HCT116 (cell line): ENCODE results near the gene SCYGR3. TPM values are rescaled to one million over a fixed set of nuclear protein-coding genes. Genes with fewer than 3 reads are reported as not detected.

ENCODE experiments used
- ATAC-seq: fragments of 200-7000 bp; cut with Tn5 transposase; 2 replicates; pipeline ENCODE4 v1.9.1; 2020; ENCODE audit warnings: mild to moderate bottlenecking, moderate library complexity
- BruUV-seq: library from RNA; stranded (reverse); fragments of 400-500 nt; replicated peaks from 2 replicates; lab custom pipeline; 2021; lab: Mats Ljungman, UMichigan
- CTCF ChIA-PET: fragments of 300-600 bp; sonication (Branson Sonifier 250); formaldehyde crosslinking; loops from one replicate; lab custom pipeline; 2021; ENCODE audit warnings: antibody characterized with exemption; lab: Charles Lee
- POLR2A ChIA-PET: fragments of 300-600, 350-600 bp; sonication (Branson Sonifier 250); formaldehyde crosslinking; loops from one replicate; lab custom pipeline; 2021; ENCODE audit warnings: antibody characterized with exemption; lab: Charles Lee
- RAD21 ChIA-PET, 2 experiments: fragments of 300-600 bp; sonication (Branson Sonifier 250); formaldehyde crosslinking; loops; one replicate each; lab custom pipeline; 2023; ENCODE audit warnings: low total read pairs in 2 of 2; ENCODE audit not compliant: uncharacterized antibody in 2 of 2, unreplicated experiment in 2 of 2, low non-redundant PET in 1 of 2; lab: Charles Lee
- DNase-seq: peaks from one replicate; pipeline ENCODE4 v3.0.0-alpha.2; 2010; ENCODE audit warnings: low read depth, low spot score
- H2AFZ ChIP-seq: fragments of 200-600 bp; shearing (Covaris generic), sonication (generic); 2 replicates; pipeline ENCODE4 v1.6.1; 2017; ENCODE audit warnings: low read depth, mixed run types, mixed read lengths, antibody characterized with exemption, low read length; ENCODE audit not compliant: poor library complexity, severe bottlenecking
- H3K27ac ChIP-seq: 2 replicates; pipeline ENCODE4 v1.5.1; 2012; ENCODE audit warnings: low read depth, low read length
- H3K27me3 ChIP-seq: fragments of 200-600 bp; sonication (generic); 2 replicates; pipeline ENCODE4 v1.6.1; 2016; ENCODE audit warnings: mixed run types, low read length, mixed read lengths; ENCODE audit not compliant: insufficient read depth
- H3K36me3 ChIP-seq, 2 experiments: fragments of 200-500 bp in 1 of 2; fragments of 200-600 bp in 1 of 2; sonication (Bioruptor generic) in 1 of 2; sonication (generic) in 1 of 2; 2 replicates each; pipeline versions ENCODE4 v1.5.1 to v1.6.1; 2014 to 2016; ENCODE audit warnings: low read length in 2 of 2, inconsistent platforms in 1 of 2, mixed read lengths in 1 of 2, mixed run types in 1 of 2; ENCODE audit not compliant: insufficient read depth in 2 of 2, control insufficient read depth in 1 of 2
- H3K4me1 ChIP-seq, 2 experiments: fragments of 200-600 bp in 1 of 2; sonication (generic) in 1 of 2; 2 replicates each; pipeline versions ENCODE4 v1.5.1 to v1.6.1; 2012 to 2017; ENCODE audit warnings: low read length in 2 of 2, inconsistent platforms in 1 of 2, mild to moderate bottlenecking in 1 of 2, mixed read lengths in 1 of 2, mixed run types in 1 of 2, moderate library complexity in 1 of 2; ENCODE audit not compliant: insufficient read depth in 2 of 2, control insufficient read depth in 1 of 2
- H3K4me2 ChIP-seq: fragments of 200-600 bp; sonication (generic); 2 replicates; pipeline ENCODE4 v1.6.1; 2017; ENCODE audit warnings: mixed run types, low read length, mixed read lengths
- H3K4me3 ChIP-seq, 2 experiments: fragments of 200-600 bp in 1 of 2; sonication (generic) in 1 of 2; replicated peaks in 1 of 2; 2 replicates each; pipeline ENCODE4 v1.5.1; 2011 to 2016; ENCODE audit warnings: low read length in 2 of 2, control low read depth in 1 of 2, low read depth in 1 of 2, mild to moderate bottlenecking in 1 of 2, mixed read lengths in 1 of 2, mixed run types in 1 of 2
- H3K79me2 ChIP-seq: fragments of 200-600 bp; sonication (generic); 2 replicates; pipeline ENCODE4 v1.6.1; 2017; ENCODE audit warnings: mild to moderate bottlenecking, mixed run types, low read length, moderate library complexity, mixed read lengths; ENCODE audit not compliant: insufficient read depth
- H3K9ac ChIP-seq: fragments of 200-600 bp; sonication (generic); 2 replicates; pipeline ENCODE4 v1.6.1; 2016; ENCODE audit warnings: low read length, mixed read lengths
- H3K9me2 ChIP-seq: fragments of 200-600 bp; sonication (generic), shearing (Covaris generic); 2 replicates; pipeline ENCODE4 v1.6.1; 2017; ENCODE audit warnings: mixed run types, mild to moderate bottlenecking, moderate library complexity; ENCODE audit not compliant: insufficient read depth
- H3K9me3 ChIP-seq, 2 experiments: fragments of 200-500 bp in 1 of 2; fragments of 200-600 bp in 1 of 2; sonication (Bioruptor generic) in 1 of 2; sonication (generic) in 1 of 2; 2 replicates each; pipeline ENCODE4 v1.6.1; 2014 to 2017; ENCODE audit warnings: low read length in 2 of 2, mixed read lengths in 2 of 2, inconsistent platforms in 1 of 2, low read depth in 1 of 2, mild to moderate bottlenecking in 1 of 2, mixed run types in 1 of 2, moderate library complexity in 1 of 2; ENCODE audit not compliant: control insufficient read depth in 1 of 2, insufficient read depth in 1 of 2
- H4K20me1 ChIP-seq: fragments of 200-600 bp; sonication (generic), shearing (Covaris generic); 2 replicates; pipeline ENCODE4 v1.6.1; 2017; ENCODE audit warnings: mixed run types, mild to moderate bottlenecking, moderate library complexity; ENCODE audit not compliant: insufficient read depth
- CBX3 ChIP-seq: IDR thresholded peaks from 2 replicates; pipeline ENCODE4 v1.6.1; 2012; ENCODE audit warnings: low read depth
- CEBPB ChIP-seq: IDR thresholded peaks from 2 replicates; pipeline ENCODE4 v1.6.1; 2012; ENCODE audit warnings: low read depth
- EZH2 ChIP-seq: fragments of 200-600 bp; sonication (generic); IDR thresholded peaks from 2 replicates; pipeline ENCODE4 v1.6.1; 2017; ENCODE audit warnings: antibody characterized with exemption, mixed run types
- EZH2phosphoT487 ChIP-seq: fragments of 200-600 bp; IDR thresholded peaks from 2 replicates; pipeline ENCODE4 v1.6.1; 2018; ENCODE audit warnings: antibody characterized with exemption, borderline replicate concordance
- FOSL1 ChIP-seq: IDR thresholded peaks from 2 replicates; pipeline ENCODE4 v1.6.1; 2012; ENCODE audit warnings: low read depth
- JUND ChIP-seq: IDR thresholded peaks from 2 replicates; pipeline ENCODE4 v1.6.1; 2012
- POLR2A ChIP-seq: IDR thresholded peaks from 2 replicates; pipeline ENCODE4 v1.7.0; 2011; ENCODE audit warnings: borderline replicate concordance; ENCODE audit not compliant: insufficient read depth, insufficient read length; ENCODE audit errors: extremely low read depth
- POLR2AphosphoS5 ChIP-seq: IDR thresholded peaks from 2 replicates; pipeline ENCODE4 v1.6.1; 2011; ENCODE audit warnings: mild to moderate bottlenecking, low read depth, low read length, moderate library complexity
- RAD21 ChIP-seq: IDR thresholded peaks from 2 replicates; pipeline ENCODE4 v1.6.1; 2012; ENCODE audit warnings: low read depth, mild to moderate bottlenecking
- REST ChIP-seq: IDR thresholded peaks from 2 replicates; pipeline ENCODE4 v1.6.1; 2012; ENCODE audit warnings: low read depth
- SP1 ChIP-seq: IDR thresholded peaks from 2 replicates; pipeline ENCODE4 v1.6.1; 2012; ENCODE audit warnings: low read depth
- SRF ChIP-seq: IDR thresholded peaks from 2 replicates; pipeline ENCODE4 v1.6.1; 2012; ENCODE audit warnings: low read depth
- ZNF274 ChIP-seq: fragments of 200-500 bp; sonication (Bioruptor generic); IDR thresholded peaks from 2 replicates; pipeline ENCODE4 v1.6.1; 2014; ENCODE audit warnings: mild to moderate bottlenecking, low read depth, low read length, inconsistent platforms
- intact Hi-C: fragments of 100-400 bp; cut with micrococcal nuclease; formaldehyde crosslinking; loops from 2 replicates; pipeline ENCODE4 v1.10.0; 2022
- total RNA-seq: library from RNA; stranded (reverse); gene quantifications from one replicate; pipeline ENCODE4 v1.2.1, GENCODE V29; 2021; ENCODE audit not compliant: unreplicated experiment
- TF ChIP-seq, protein P1 (sequence below): IDR thresholded peaks from 2 replicates; pipeline ENCODE4 v1.6.1; 2012
- TF ChIP-seq, protein P2 (sequence below): IDR thresholded peaks from 2 replicates; pipeline ENCODE4 v1.6.1; 2012
- TF ChIP-seq, protein P3 (sequence below), 3 experiments: fragments of 200-600 bp in 1 of 3; sonication (generic) in 1 of 3; IDR thresholded peaks in 2 of 3; conservative IDR thresholded peaks in 1 of 3; 2 replicates each; pipeline ENCODE4 v1.5.1; 2012 to 2017; ENCODE audit warnings: low read depth in 2 of 3, low read length in 2 of 3, antibody characterized with exemption in 1 of 3, borderline replicate concordance in 1 of 3, control low read depth in 1 of 3, mild to moderate bottlenecking in 1 of 3, mixed read lengths in 1 of 3, mixed run types in 1 of 3, moderate library complexity in 1 of 3; ENCODE audit not compliant: insufficient read depth in 1 of 3
- TF ChIP-seq, protein P4 (sequence below): IDR thresholded peaks from 2 replicates; pipeline ENCODE4 v1.6.1; 2011; ENCODE audit warnings: mild to moderate bottlenecking, low read length, moderate library complexity; ENCODE audit not compliant: insufficient replicate concordance; ENCODE audit errors: extremely low read depth

The SCYGR3 gene
- total RNA-seq, 1 experiment from 2014 or later, result not detected

GRCh38 chr2:227615181-227615580 is 541 bp upstream of the SCYGR3 start:
- Histone ChIP-seq H3K79me2 (no peaks in the 10 kb centered on the region), H2AFZ (no peak overlapping the region), H3K4me1 (no peaks in the 10 kb centered on the region), H3K27me3 (no peaks in the 10 kb centered on the region), H3K9ac (no peak overlapping the region), H3K9me3 (no peaks in the 10 kb centered on the region), H4K20me1 (no peaks in the 10 kb centered on the region), H3K36me3 (no peaks in the 10 kb centered on the region), H3K27ac (no peak overlapping the region), H3K4me2 (no peak overlapping the region), H3K4me3 (no peak overlapping the region), H3K9me2 (no peaks in the 10 kb centered on the region)
- intact Hi-C loops, result no loop called here
- no peak for ATAC-seq
- ChIA-PET CTCF (no interaction called here), POLR2A (no interaction called here), RAD21 (no interaction called here)
- TF ChIP-seq, protein P1, sequence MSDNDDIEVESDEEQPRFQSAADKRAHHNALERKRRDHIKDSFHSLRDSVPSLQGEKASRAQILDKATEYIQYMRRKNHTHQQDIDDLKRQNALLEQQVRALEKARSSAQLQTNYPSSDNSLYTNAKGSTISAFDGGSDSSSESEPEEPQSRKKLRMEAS, result no peak
- TF ChIP-seq REST (no peak), SP1 (no peak), JUND (no peak), ZNF274 (no peak), RAD21 (no peak), POLR2AphosphoS5 (no peak), EZH2phosphoT487 (no peak), FOSL1 (no peak), EZH2 (no peak), SRF (no peak), CEBPB (no peak), POLR2A (no peak), CBX3 (no peak)
- TF ChIP-seq, protein P2, sequence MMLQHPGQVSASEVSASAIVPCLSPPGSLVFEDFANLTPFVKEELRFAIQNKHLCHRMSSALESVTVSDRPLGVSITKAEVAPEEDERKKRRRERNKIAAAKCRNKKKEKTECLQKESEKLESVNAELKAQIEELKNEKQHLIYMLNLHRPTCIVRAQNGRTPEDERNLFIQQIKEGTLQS, result no peak
- TF ChIP-seq, protein P3, sequence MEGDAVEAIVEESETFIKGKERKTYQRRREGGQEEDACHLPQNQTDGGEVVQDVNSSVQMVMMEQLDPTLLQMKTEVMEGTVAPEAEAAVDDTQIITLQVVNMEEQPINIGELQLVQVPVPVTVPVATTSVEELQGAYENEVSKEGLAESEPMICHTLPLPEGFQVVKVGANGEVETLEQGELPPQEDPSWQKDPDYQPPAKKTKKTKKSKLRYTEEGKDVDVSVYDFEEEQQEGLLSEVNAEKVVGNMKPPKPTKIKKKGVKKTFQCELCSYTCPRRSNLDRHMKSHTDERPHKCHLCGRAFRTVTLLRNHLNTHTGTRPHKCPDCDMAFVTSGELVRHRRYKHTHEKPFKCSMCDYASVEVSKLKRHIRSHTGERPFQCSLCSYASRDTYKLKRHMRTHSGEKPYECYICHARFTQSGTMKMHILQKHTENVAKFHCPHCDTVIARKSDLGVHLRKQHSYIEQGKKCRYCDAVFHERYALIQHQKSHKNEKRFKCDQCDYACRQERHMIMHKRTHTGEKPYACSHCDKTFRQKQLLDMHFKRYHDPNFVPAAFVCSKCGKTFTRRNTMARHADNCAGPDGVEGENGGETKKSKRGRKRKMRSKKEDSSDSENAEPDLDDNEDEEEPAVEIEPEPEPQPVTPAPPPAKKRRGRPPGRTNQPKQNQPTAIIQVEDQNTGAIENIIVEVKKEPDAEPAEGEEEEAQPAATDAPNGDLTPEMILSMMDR (IDR thresholded peaks at IDR 0.05 in 2 of 3, conservative IDR thresholded peaks at IDR 0.05 in 1 of 3; ENCODE audit: borderline replicate concordance in 1 of 3, insufficient read depth in 1 of 3, low read depth in 2 of 3, low read length in 2 of 3), result no peak
- TF ChIP-seq, protein P4, sequence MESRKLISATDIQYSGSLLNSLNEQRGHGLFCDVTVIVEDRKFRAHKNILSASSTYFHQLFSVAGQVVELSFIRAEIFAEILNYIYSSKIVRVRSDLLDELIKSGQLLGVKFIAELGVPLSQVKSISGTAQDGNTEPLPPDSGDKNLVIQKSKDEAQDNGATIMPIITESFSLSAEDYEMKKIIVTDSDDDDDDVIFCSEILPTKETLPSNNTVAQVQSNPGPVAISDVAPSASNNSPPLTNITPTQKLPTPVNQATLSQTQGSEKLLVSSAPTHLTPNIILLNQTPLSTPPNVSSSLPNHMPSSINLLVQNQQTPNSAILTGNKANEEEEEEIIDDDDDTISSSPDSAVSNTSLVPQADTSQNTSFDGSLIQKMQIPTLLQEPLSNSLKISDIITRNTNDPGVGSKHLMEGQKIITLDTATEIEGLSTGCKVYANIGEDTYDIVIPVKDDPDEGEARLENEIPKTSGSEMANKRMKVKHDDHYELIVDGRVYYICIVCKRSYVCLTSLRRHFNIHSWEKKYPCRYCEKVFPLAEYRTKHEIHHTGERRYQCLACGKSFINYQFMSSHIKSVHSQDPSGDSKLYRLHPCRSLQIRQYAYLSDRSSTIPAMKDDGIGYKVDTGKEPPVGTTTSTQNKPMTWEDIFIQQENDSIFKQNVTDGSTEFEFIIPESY, result no peak
- DNase-seq, result no peak
- BruUV-seq, result no TSS peak
